GM18870 (cell line): ENCODE measurements around the gene ZNF106.

Experiments used
- ATAC-seq: cut with Tn5 transposase; IDR thresholded peaks from one replicate; pipeline ENCODE4 v1.9.1; 2021; ENCODE audit warnings: moderate library complexity; ENCODE audit not compliant: unreplicated experiment

Gene ZNF106

DNA sequence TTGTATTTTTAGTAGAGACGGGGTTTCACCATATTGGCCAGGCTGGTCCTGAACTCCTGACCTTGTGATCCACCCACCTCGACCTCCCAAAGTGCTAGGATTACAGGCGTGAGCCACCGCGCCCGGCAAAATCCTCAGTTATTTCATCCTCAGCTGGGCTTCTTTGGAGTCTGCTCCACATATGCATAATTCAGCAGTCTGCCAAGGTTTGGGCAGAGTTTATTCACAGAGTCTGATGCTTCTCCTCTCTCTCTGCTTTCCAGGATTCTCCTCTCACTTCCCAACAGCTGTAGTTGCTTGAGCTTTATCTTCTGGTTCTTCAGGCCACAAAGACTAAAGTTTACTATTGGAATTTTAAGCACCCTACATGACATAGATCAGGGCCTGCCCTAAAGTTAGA, 8.2 kb downstream of the ZNF106 start:
- ATAC-seq, result no peak

DNA sequence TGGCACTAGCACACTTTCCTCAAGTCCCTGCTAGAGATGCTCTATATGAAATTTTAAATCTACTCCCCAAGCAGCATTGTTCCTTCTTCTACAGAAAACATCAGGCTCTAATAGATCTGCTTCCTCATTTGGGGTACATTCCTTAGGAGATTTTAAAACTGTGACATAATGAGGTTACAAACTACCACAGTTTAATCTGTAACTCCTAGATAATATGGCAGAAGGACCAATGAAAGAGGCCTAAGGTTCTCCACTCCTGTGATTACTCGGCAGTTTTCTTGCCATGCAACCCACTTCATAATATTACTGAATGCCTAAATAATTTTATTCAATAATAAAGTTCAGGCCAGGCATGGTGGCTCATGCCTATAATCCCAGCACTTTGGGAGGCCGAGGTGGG, 16.1 kb downstream of the ZNF106 start:
- no peak for ATAC-seq

GRCh38 chr15:42471002-42471401, 19.9 kb downstream of the ZNF106 start:
- no peak for ATAC-seq

DNA sequence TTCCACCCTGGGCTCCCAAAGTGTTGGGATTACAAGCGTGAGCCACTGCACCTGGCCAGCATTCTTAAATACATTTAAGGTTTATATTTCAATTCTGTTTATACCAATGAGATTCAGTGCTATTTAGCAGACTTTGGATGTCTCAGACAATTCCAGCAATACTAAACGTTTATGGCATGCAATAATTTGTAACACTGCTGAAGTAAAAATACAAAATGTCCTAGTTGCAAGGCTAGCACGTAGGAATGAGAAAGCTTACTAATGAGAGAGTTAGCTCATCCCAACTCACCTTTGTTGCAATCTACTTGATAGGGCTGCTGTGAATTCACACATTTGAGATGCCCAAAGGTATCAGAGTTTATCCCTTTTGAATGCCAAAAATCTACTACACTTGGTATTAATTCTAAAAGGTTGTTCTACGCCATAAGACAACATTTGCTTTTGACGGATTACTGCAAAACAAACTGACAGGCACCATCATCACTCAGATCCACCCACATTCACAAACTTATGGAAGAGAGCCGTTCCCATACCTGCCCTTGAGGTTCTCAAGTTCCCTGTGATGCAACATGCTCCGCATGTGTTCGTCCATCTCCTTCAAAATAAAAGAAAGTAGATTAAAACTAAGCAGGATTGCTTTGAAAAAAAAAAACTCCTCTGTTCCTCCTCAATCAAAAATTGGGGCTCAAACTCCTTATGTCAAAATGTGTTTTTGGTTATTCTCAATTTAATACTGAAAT, 25.3 kb downstream of the ZNF106 start:
- ATAC-seq, result no peak

GRCh38 chr15:42461261-42461660, 29.7 kb downstream of the ZNF106 start:
- no peak for ATAC-seq

- peak; percentile 64 for ATAC-seq
These were observed 33.2 kb downstream of the ZNF106 start for GRCh38 chr15:42457445-42458442.

GRCh38 chr15:42456971-42457370, 34.0 kb downstream of the ZNF106 start:
- ATAC-seq, result no peak

GRCh38 chr15:42456531-42456930, 34.4 kb downstream of the ZNF106 start:
- no peak for ATAC-seq

DNA sequence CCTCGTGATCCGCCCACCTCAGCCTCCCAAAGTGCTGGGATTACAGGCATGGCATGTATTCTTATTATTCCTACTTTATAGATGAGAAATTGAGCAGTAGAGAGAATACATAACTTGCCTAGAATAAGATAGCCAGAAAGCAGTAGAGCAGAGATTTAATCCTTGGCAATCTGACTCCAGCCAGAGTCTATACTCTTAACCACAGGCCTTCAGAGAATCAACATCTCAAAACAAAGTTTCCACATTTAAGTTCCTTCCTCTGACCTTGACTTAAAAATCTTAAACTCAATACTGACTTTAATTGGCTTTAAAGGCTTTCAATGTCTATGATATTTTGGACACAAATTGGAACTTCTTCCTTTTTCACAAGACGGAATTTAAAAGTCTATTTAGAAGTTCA, 37.1 kb downstream of the ZNF106 start:
- ATAC-seq, result no peak

DNA sequence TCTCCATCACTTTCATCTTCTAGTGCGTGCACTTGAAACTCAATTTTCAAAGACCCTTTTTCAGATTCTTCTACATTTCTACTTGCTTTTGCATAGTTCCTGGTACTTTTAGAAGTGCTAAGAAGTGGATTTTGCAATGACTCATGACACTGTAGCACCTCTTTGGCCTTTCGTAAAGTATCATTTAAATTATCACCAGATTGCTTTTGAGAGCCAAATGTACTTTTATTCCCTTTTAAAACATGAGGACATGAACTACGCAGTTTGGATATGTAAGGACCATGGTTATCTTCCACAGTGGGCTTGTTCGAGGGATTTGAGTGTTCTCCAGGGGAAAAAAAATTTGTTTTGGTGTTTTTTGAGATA, 40.5 kb downstream of the ZNF106 start:
- ATAC-seq, result no peak

GRCh38 chr15:42449770-42450424, 41.0 kb downstream of the ZNF106 start:
- no peak for ATAC-seq

DNA sequence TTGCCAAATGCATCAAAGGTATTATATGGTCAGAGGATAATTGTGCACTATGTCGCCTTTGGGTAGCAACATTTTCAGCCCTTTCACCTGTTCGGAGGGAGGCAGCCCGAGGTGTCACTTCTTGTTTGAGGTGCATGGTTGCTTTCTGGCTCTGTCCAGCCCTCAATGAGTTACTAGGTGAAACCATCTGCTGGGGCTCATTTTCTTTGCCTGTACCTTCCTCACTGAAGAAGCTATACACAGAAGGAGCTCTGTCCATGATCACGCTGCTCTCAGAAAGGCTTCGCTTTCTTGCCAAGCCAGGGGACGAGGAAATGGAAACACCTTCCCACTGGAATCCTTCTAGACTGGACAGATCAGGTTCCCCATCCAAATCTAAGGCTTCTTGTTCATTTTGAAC, 42.7 kb downstream of the ZNF106 start:
- ATAC-seq, result no peak

DNA sequence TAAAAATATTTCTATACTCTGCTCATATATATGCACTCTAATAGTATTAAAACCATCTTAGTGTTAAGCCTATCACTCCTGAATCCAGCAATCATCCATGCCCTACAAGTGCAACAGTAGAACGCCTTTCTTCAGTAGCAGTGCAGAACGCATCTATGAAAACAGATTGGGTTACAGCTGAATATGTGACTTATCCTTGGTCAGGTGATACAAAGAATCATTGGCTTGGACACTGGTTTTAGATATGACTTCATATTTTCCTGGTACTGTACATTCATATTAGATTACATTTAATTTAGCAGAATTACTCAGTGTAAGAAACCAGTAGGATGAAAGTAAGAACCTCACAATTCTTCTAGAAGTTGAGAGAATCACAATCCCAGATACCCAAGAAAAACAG, 43.3 kb downstream of the ZNF106 start:
- no peak for ATAC-seq

GRCh38 chr15:42445551-42445950, 45.4 kb downstream of the ZNF106 start:
- ATAC-seq, result no peak

GRCh38 chr15:42444415-42445063, 46.4 kb downstream of the ZNF106 start:
- ATAC-seq, result no peak

DNA sequence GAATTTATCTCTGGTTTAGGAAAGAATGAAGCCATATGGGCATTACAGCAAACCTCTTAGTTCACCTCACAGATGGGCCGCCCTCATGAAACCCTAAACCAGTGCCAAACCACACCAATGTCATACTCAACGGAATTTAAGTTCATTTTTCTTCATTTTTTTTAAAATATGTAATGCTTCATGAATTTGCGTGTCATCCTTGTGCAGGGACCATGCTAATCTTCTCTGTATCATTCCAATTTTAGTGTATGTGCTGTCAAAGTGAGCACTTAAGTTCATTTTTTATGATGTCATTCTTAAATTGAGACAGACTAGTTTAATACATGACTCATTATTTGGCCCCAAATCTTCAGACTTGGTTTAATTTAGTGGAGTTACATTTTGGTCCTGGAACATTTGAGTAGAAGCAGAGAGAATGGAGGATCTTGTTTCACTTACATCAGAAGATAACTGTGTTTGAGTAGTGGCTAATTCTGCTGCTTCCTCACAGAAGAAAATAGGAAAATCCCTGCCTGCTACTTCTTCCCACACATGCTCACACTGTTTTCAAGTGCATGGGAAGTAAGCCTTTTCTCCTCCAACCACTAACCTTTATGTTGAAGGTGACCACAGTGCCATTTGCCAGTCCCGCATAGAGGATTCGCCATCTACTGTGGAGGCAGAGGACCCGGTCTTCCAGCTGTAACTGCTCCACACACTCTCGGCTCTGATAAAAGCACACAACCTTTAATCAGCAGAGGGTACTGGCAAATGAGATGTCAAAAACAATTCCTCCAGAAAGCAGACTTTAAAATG, 63.3 kb downstream of the ZNF106 start:
- ATAC-seq, result no peak

DNA sequence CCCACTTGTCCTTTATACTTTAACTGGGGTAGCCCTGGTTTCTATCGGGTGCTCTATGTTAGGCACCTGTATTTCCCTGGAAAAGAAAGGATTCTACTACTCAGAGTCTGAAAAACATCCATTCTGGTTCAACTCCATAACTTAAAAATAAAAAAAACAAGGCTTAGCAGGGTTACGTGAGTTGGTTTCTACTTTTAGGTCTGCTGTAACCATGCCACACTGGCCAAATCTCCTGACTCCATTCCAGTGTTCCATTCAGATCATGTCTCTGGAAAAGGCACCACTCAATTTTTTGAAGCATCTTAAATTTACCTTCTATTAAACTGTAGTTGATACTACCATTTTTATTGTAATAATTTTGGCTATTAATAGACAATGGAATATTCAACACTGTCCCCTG, 69.6 kb downstream of the ZNF106 start:
- no peak for ATAC-seq

GRCh38 chr15:42419369-42419768, 71.6 kb downstream of the ZNF106 start:
- no peak for ATAC-seq

DNA sequence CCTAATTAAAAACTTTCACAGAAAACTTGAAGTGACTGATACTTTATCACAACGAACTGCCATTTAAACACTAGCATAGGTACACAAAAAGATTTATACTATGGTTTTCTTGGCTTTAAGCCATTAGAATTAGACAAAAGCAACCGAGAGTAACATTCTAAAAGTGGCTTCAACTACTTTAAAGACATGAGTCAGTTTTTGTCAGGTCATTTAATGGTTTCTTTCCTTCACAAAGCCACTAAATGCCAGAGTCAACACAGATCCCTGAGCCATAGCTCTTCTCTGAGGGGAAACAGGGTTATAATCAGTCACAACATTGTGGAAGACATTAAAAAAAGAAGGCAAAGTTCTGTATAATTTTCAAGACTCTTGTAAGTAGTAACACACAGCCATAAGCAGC, 77.0 kb downstream of the ZNF106 start:
- no peak for ATAC-seq

- no peak for ATAC-seq
These were observed 79.1 kb downstream of the ZNF106 start for GRCh38 chr15:42411884-42412283.
